Amygdala (tissue), 56 donors: ENCODE results near the gene UCK1.

Experiments used
- DNase-seq, 56 donors: peaks; one replicate each; lab custom pipeline; 2025; lab: John Stamatoyannopoulos, UW

Gene UCK1

DNA sequence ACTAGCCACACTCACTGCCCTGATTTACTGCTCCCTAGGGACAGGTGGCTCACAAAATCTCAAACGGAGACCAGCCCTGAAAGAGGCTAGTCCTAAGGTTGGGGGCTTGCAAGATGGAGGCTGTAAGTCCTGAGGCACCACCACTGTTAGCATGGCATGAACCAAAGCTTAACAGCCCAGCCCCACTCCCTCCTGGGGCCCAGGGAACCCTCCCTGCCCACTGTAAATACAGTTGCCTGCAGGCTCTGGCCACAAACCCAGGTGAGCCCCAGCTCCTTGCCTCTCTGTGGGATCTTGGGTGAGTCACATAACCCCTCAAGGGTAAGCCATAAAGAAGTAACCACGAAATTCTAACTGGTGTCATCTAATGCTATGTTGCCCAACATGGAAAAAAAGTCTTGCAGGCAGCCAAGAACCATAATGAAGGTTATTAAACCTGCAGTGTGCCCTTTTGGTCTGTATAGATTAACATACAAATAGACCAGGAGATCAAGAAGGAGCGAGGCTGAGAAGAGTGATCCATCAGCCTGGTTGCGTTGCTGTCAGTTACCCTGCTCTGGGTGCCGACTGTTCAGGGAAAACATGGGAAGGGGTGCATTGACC, 30.0 kb downstream of the UCK1 start:
- DNase-seq: no peak

GRCh38 chr9:131500377-131500776, 30.7 kb downstream of the UCK1 start:
- peak in 11 of 56 donors; percentile 16 to 57 (median 27) for DNase-seq

- DNase-seq: no peak
Observed at GRCh38 chr9:131499254-131499767, 31.8 kb downstream of the UCK1 start.

DNA sequence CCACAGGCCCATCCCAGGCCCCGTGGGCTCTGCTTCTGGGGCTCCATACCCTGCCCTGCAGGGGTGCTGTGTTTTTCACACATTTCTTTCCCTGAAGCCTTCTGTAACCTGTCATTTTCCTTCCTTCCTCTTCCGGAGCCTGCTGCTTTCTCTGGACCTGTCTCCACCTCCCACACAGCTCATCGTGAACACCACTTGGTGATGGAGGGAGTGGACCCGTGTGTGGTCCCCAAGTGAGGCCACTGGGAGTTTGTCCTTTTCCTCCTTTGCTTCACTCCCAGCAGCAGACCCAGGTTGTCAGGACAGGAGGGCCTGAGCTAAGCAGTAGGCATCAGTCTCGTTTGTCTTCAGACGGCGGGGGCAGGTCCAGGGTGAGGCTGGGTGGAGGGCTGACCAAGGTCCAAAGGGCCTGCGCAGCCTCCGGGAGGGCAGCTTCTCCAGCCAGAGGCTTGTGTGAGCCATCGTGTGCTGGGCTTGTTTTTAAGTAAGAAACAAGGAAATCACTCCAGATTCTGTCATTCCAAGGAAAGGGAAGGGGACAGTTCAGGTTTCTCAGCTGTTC, 34.1 kb downstream of the UCK1 start:
- DNase-seq: no peak

DNA sequence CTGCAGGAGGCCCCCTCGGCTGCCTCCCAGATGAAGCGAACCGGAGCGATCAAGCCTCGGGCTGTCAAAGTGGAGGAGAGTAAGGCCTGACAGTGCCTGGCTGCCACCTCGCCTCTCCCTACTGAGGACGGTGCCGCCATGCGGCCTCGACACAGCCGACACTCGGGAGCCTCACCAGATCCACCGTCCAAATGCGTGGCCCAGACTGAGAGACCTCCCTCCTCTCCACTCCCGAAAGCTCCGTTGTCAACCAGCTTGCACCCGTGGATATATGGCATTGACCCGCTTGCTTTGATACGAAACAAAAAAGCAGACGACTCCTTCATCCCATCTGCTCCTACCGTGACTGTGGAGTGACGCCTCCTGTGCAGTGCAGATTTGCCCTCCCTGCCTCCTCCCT, 35.3 kb downstream of the UCK1 start:
- DNase-seq: no peak

- no peak for DNase-seq
Observed at GRCh38 chr9:131494296-131494870, 36.7 kb downstream of the UCK1 start.

GRCh38 chr9:131492070-131492469, 39.0 kb downstream of the UCK1 start:
- no peak for DNase-seq

- DNase-seq: peak in 16 of 56 donors; percentile 16 to 72 (median 32)
Observed at GRCh38 chr9:131491001-131491710, 39.9 kb downstream of the UCK1 start.

DNA sequence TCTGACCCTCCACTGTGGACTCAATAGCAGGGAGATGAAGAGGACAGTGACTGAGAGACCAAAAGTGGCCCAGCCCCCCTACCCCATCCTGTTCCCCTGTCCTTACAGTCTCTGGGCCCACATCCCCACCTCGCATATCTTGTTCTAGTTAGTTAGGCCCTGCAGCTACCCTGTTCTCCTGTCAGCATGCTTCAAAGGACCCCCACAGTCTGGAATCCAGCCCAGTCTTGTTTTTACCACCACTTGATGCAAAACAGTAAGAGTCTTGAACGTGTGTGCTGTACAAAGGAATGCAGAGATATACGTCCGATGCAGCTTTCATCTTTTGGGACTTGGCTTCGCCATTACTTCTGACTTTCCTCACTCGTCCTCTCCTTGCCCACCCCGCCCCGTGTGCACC, 40.5 kb downstream of the UCK1 start:
- no peak for DNase-seq

DNA sequence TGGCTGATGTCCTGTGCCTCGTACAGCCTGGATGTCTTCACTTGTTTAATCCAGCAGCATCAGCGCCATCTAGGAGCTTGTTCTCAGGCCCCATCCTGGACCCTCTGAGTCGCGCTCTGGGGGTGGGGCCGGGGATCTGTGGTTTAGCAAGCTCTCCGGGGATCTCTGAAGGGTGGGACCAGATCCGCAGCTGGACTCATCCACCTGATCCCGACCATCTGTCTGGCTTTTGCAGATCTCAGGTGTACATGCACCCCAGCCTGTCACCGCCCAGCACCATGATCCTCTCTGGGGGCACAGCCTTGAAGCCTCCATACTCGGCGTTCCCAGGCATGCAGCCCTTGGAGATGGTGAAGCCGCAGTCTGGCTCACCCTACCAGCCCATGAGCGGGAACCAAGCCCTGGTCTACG, 43.4 kb downstream of the UCK1 start:
- DNase-seq: no peak

- no peak for DNase-seq
Observed at GRCh38 chr9:131487001-131487400, 44.1 kb downstream of the UCK1 start.

DNA sequence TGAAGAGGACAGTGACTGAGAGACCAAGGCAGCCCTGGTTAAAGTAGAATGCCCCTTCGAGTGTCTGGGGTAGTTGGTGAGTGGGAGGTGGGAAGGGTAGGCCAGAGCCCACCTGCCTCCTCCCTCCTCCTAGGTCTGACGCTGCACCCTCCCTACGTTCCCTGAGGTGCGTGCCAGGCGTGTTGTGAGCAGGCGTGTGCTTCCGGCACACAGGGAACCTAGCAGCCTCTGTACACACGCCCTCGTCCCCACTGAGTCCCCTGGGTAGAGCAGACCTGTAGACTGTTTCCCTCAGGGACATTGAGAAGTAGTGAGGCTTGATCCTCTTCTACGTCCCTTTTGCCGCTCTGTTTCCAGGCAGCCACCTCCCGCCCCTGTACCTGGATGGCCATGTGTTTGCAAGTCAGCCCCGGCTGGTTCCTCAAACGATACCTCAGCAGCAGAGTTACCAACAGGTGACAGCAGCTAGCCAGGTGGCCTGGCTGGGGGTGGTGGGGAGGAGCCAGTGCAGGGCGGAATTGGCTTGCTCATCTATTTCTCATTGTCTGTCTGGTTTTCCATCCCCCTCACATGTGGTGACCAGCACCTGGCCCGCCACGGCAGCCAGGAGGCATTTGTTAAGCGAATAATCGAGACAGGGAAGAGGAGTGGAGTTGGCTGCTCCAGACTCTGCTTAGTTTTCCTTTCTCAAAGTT, 45.2 kb downstream of the UCK1 start:
- DNase-seq: no peak

GRCh38 chr9:131485206-131485605, 45.9 kb downstream of the UCK1 start:
- DNase-seq: no peak

DNA sequence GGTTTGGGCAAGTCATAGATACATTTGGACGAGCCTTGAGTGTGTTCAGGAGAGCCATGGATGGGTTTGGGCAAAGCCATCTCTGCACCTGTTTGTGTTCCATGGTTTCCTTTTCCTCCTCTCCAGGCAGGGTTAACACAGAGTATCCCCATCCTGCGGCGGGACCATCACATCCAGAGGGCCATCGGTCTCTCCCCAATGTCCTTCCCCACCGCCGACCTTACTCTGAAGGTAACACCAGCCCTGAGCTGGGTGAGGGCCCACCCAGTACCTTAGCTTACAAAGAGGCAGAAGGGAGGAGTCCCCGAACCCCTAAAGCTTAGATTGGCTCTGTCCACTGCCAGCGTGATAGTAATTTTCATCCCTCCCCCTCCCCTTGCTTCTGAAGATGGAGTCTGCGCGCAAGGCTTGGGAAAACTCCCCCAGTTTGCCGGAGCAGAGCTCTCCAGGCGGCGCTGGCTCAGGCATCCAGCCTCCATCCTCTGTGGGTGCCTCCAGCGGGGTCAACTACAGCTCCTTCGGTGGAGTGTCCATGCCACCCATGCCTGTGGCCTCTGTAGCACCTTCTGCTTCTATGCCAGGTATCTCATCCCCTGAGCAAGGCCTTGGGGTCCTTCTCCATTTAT, 46.4 kb downstream of the UCK1 start:
- DNase-seq: no peak

- no peak for DNase-seq
Observed at GRCh38 chr9:131484051-131484445, 47.0 kb downstream of the UCK1 start.

DNA sequence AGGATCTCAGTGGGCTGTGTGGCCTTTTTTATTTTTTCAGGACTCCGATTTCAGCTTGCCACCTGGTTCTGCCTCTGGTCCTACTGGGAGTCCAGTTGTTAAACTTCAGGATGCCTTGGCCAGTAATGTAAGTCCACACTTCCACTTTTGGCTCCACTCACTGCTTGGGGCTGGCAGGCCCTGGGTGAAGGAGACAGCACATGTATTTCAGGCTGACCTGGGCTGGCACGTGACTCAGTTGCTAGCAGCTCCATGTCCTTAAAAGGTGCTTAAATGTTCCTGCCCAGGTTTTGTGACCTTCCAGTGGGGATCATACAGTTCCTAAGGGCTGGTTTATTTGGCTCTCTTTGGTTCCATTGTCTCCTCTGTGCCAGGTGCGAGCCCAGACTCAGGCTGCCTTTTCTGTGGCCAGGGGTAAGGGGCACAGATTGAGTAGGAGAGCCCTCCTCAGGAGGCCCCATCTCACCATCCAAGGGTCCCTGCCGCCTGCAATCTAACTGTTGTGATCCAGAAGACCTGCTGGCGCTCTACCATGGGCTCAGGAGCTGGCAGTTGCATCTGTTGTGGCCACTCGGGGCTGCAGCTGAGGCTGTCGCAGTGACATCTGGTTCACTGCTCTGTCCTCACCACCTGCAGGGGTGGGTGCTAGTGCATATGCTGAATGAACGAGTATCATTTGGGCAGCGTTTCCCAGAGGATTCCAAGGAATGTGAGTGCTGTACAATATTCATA, 47.6 kb downstream of the UCK1 start:
- DNase-seq: no peak

GRCh38 chr9:131482343-131483006, 48.6 kb downstream of the UCK1 start:
- DNase-seq: no peak

- no peak for DNase-seq
Observed at GRCh38 chr9:131481441-131482342, 49.4 kb downstream of the UCK1 start.
